Omental fat pad (tissue), 4 donors: ENCODE measurements around the gene EARS2. TPM values are rescaled to one million over a fixed set of nuclear protein-coding genes. Genes with fewer than 3 reads are reported as not detected.
A peak's percentile ranks its signal among the peaks of the same experiment; 100 is the strongest.

ENCODE experiments used
- ATAC-seq: fragments of 150-250 bp; one replicate; pipeline ENCODE4 v1.9.1; 2016; ENCODE audit warnings: mild to moderate bottlenecking, moderate library complexity; ENCODE audit not compliant: low FRiP score
- DNase-seq: peaks from one replicate; pipeline ENCODE4 v3.0.0-alpha.2; 2019; ENCODE audit warnings: low spot score
- total RNA-seq, 4 donors: library from RNA; depleted of rRNA; stranded (reverse); fragments of >200 nt; gene quantifications; one replicate each; pipeline ENCODE4 v1.1.0, GENCODE V29; 2016
- TF ChIP-seq, protein P1 (sequence below), 3 donors: fragments of 450-650 bp; IDR thresholded peaks; one replicate each; pipeline ENCODE4 v1.5.1; 2016 to 2017; ENCODE audit warnings: antibody characterized with exemption in 3 of 3, mild to moderate bottlenecking in 3 of 3, moderate library complexity in 2 of 3

The EARS2 gene
- total RNA-seq, 4 donors from 2014 or later, result 18.1 to 24.3 (median 21.4) TPM

GRCh38 chr16:23501291-23501690 is 55.9 kb downstream of the EARS2 start:
- DNase-seq (no peak), ATAC-seq (no peak)
- TF ChIP-seq, protein P1, sequence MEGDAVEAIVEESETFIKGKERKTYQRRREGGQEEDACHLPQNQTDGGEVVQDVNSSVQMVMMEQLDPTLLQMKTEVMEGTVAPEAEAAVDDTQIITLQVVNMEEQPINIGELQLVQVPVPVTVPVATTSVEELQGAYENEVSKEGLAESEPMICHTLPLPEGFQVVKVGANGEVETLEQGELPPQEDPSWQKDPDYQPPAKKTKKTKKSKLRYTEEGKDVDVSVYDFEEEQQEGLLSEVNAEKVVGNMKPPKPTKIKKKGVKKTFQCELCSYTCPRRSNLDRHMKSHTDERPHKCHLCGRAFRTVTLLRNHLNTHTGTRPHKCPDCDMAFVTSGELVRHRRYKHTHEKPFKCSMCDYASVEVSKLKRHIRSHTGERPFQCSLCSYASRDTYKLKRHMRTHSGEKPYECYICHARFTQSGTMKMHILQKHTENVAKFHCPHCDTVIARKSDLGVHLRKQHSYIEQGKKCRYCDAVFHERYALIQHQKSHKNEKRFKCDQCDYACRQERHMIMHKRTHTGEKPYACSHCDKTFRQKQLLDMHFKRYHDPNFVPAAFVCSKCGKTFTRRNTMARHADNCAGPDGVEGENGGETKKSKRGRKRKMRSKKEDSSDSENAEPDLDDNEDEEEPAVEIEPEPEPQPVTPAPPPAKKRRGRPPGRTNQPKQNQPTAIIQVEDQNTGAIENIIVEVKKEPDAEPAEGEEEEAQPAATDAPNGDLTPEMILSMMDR (IDR thresholded peaks at IDR 0.05), result no peak

DNA sequence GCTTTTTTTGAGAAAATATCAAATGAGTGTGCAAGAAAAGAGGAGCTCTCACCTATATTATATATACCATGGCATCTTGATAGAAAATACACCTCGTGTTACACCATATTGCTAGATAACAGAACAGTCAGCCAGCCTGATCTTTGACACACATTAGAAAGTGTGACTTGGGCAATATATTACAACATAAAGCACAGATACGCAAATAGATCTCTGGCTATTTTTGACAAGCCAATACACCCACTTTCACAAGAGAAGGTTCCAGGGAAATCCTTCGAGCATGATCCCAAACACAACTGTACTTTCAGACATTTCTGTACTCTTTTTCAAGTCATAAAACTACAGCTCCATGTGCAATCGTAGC is 56.3 kb downstream of the EARS2 start:
- no peak for DNase-seq
- ATAC-seq, result no peak
- TF ChIP-seq, protein P1 (IDR thresholded peaks at IDR 0.05), result no peak

DNA sequence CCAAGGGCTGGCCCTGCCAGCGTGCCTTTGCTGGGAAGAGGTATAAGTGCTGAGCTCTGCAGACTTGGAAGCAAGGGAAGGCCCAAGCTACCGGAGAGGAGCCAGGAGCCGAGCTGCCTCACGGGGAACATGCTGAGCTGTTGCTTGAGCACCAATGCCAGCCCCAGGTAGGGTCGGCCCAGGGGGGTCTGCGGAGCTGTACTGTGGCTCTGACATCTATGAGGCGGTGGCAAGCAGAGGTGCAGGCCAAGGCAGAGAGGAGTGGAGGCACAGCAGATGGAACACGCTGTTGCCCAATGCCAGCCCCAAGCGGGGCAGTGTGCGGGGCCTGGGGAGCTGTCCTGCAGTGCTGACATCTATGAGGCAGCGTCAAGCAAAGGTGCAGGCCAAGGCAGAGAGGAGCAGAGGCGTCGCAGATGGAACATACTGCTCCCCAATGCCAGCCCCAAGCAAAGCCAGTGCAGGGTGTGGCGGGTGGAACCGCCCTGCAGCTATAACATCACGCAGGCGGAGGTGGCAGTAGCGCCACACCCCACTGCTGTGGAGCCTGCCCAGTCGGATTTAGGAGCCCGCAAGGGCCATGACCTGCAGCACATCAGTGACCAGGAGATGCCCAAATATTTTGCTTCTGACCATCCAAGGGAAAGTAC is 56.8 kb downstream of the EARS2 start:
- TF ChIP-seq, protein P1 (IDR thresholded peaks at IDR 0.05), result no peak
- DNase-seq (no peak), ATAC-seq (no peak)

DNA sequence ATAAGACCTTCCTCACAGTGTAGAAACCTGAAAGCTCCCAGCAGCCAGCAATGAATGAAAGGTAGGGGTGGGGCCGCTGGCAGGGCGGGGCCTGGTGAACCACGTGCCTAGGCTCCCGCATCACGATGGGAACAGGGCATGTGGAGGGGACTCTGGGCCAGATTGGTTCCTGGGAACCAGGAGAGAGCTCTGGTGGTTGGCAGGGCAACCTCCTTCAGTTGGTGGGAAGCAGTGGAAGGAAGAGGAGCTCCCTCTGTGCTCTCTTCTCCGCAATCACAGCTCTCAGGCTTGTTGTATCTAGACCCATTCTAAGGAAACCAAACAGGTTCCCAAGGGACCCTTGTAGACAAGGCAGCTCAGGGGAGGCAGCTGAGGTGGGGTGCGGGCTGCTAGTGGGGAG is 57.3 kb downstream of the EARS2 start:
- ATAC-seq (no peak), DNase-seq (no peak)
- TF ChIP-seq, protein P1 (IDR thresholded peaks at IDR 0.05), result no peak

DNA sequence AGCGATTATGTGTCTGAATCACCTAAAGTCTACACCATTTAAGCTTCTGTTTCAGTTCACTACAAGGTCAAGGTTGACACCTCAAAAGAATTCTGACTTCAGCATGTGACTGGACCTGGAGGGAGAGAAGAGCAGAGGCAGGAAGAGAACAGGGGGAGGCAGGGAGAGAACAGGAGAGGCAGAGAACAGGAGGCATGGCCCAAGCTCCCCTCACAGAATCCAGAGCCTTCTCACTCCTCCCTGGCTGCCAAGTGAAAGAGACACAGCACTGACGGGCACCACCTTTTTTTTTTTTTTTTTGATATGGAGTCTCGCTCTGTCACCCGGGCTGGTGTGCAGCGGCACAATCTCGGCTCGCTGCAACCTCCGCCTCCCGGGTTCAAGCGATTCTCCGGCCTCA is 58.3 kb downstream of the EARS2 start:
- ATAC-seq (no peak), DNase-seq (no peak)
- TF ChIP-seq, protein P1 (IDR thresholded peaks at IDR 0.05), result no peak

DNA sequence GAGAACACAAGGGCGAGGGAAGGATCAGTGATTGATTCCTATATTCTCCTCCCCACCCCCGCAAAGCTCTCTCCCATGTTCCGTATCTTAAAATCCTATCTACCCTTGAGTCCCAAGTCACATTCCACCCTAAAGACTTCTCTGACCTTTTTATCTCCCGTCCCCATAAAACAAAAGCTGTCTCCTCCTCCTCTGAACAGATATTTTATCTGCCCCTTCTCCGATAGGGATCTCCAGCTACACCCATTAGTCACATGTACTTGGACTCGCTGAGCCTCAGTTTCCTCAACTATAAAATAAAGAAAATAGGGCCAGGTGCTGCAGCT is 59.6 kb downstream of the EARS2 start:
- DNase-seq, result no peak
- TF ChIP-seq, protein P1 (IDR thresholded peaks at IDR 0.05), result no peak
- no peak for ATAC-seq

- ATAC-seq (peak; percentile 62), DNase-seq (no peak)
- TF ChIP-seq, protein P1 (IDR thresholded peaks at IDR 0.05), result no peak
Observed at GRCh38 chr16:23496821-23497542, 60.2 kb downstream of the EARS2 start.
